HCT116 (cell line): Measurements from ENCODE around the gene R3HCC1L. TPM values are rescaled to one million over a fixed set of nuclear protein-coding genes. Genes with fewer than 3 reads are reported as not detected.

Source experiments
- ATAC-seq: fragments of 200-7000 bp; cut with Tn5 transposase; 2 replicates; pipeline ENCODE4 v1.9.1; 2020; ENCODE audit warnings: mild to moderate bottlenecking, moderate library complexity
- BruUV-seq: library from RNA; stranded (reverse); fragments of 400-500 nt; replicated peaks from 2 replicates; lab custom pipeline; 2021; lab: Mats Ljungman, UMichigan
- CTCF ChIA-PET: fragments of 300-600 bp; sonication (Branson Sonifier 250); formaldehyde crosslinking; loops from one replicate; lab custom pipeline; 2021; ENCODE audit warnings: antibody characterized with exemption; lab: Charles Lee
- POLR2A ChIA-PET: fragments of 300-600, 350-600 bp; sonication (Branson Sonifier 250); formaldehyde crosslinking; loops from one replicate; lab custom pipeline; 2021; ENCODE audit warnings: antibody characterized with exemption; lab: Charles Lee
- RAD21 ChIA-PET, 2 experiments: fragments of 300-600 bp; sonication (Branson Sonifier 250); formaldehyde crosslinking; loops; one replicate each; lab custom pipeline; 2023; ENCODE audit warnings: low total read pairs in 2 of 2; ENCODE audit not compliant: uncharacterized antibody in 2 of 2, unreplicated experiment in 2 of 2, low non-redundant PET in 1 of 2; lab: Charles Lee
- DNase-seq: peaks from one replicate; pipeline ENCODE4 v3.0.0-alpha.2; 2010; ENCODE audit warnings: low read depth, low spot score
- H2AFZ ChIP-seq: fragments of 200-600 bp; shearing (Covaris generic), sonication (generic); 2 replicates; pipeline ENCODE4 v1.6.1; 2017; ENCODE audit warnings: low read depth, mixed run types, mixed read lengths, antibody characterized with exemption, low read length; ENCODE audit not compliant: poor library complexity, severe bottlenecking
- H3K27ac ChIP-seq: 2 replicates; pipeline ENCODE4 v1.5.1; 2012; ENCODE audit warnings: low read depth, low read length
- H3K27me3 ChIP-seq: fragments of 200-600 bp; sonication (generic); 2 replicates; pipeline ENCODE4 v1.6.1; 2016; ENCODE audit warnings: mixed run types, low read length, mixed read lengths; ENCODE audit not compliant: insufficient read depth
- H3K36me3 ChIP-seq, 2 experiments: fragments of 200-500 bp in 1 of 2; fragments of 200-600 bp in 1 of 2; sonication (Bioruptor generic) in 1 of 2; sonication (generic) in 1 of 2; 2 replicates each; pipeline versions ENCODE4 v1.5.1 to v1.6.1; 2014 to 2016; ENCODE audit warnings: low read length in 2 of 2, inconsistent platforms in 1 of 2, mixed read lengths in 1 of 2, mixed run types in 1 of 2; ENCODE audit not compliant: insufficient read depth in 2 of 2, control insufficient read depth in 1 of 2
- H3K4me1 ChIP-seq, 2 experiments: fragments of 200-600 bp in 1 of 2; sonication (generic) in 1 of 2; 2 replicates each; pipeline versions ENCODE4 v1.5.1 to v1.6.1; 2012 to 2017; ENCODE audit warnings: low read length in 2 of 2, inconsistent platforms in 1 of 2, mild to moderate bottlenecking in 1 of 2, mixed read lengths in 1 of 2, mixed run types in 1 of 2, moderate library complexity in 1 of 2; ENCODE audit not compliant: insufficient read depth in 2 of 2, control insufficient read depth in 1 of 2
- H3K4me2 ChIP-seq: fragments of 200-600 bp; sonication (generic); 2 replicates; pipeline ENCODE4 v1.6.1; 2017; ENCODE audit warnings: mixed run types, low read length, mixed read lengths
- H3K4me3 ChIP-seq, 2 experiments: fragments of 200-600 bp in 1 of 2; sonication (generic) in 1 of 2; replicated peaks in 1 of 2; 2 replicates each; pipeline ENCODE4 v1.5.1; 2011 to 2016; ENCODE audit warnings: low read length in 2 of 2, control low read depth in 1 of 2, low read depth in 1 of 2, mild to moderate bottlenecking in 1 of 2, mixed read lengths in 1 of 2, mixed run types in 1 of 2
- H3K79me2 ChIP-seq: fragments of 200-600 bp; sonication (generic); 2 replicates; pipeline ENCODE4 v1.6.1; 2017; ENCODE audit warnings: mild to moderate bottlenecking, mixed run types, low read length, moderate library complexity, mixed read lengths; ENCODE audit not compliant: insufficient read depth
- H3K9ac ChIP-seq: fragments of 200-600 bp; sonication (generic); 2 replicates; pipeline ENCODE4 v1.6.1; 2016; ENCODE audit warnings: low read length, mixed read lengths
- H3K9me2 ChIP-seq: fragments of 200-600 bp; sonication (generic), shearing (Covaris generic); 2 replicates; pipeline ENCODE4 v1.6.1; 2017; ENCODE audit warnings: mixed run types, mild to moderate bottlenecking, moderate library complexity; ENCODE audit not compliant: insufficient read depth
- H3K9me3 ChIP-seq, 2 experiments: fragments of 200-500 bp in 1 of 2; fragments of 200-600 bp in 1 of 2; sonication (Bioruptor generic) in 1 of 2; sonication (generic) in 1 of 2; 2 replicates each; pipeline ENCODE4 v1.6.1; 2014 to 2017; ENCODE audit warnings: low read length in 2 of 2, mixed read lengths in 2 of 2, inconsistent platforms in 1 of 2, low read depth in 1 of 2, mild to moderate bottlenecking in 1 of 2, mixed run types in 1 of 2, moderate library complexity in 1 of 2; ENCODE audit not compliant: control insufficient read depth in 1 of 2, insufficient read depth in 1 of 2
- H4K20me1 ChIP-seq: fragments of 200-600 bp; sonication (generic), shearing (Covaris generic); 2 replicates; pipeline ENCODE4 v1.6.1; 2017; ENCODE audit warnings: mixed run types, mild to moderate bottlenecking, moderate library complexity; ENCODE audit not compliant: insufficient read depth
- CBX3 ChIP-seq: IDR thresholded peaks from 2 replicates; pipeline ENCODE4 v1.6.1; 2012; ENCODE audit warnings: low read depth
- ELF1 ChIP-seq: IDR thresholded peaks from 2 replicates; pipeline ENCODE4 v1.6.1; 2012; ENCODE audit warnings: low read depth, borderline replicate concordance
- EZH2 ChIP-seq: fragments of 200-600 bp; sonication (generic); IDR thresholded peaks from 2 replicates; pipeline ENCODE4 v1.6.1; 2017; ENCODE audit warnings: antibody characterized with exemption, mixed run types
- FOSL1 ChIP-seq: IDR thresholded peaks from 2 replicates; pipeline ENCODE4 v1.6.1; 2012; ENCODE audit warnings: low read depth
- POLR2A ChIP-seq: IDR thresholded peaks from 2 replicates; pipeline ENCODE4 v1.7.0; 2011; ENCODE audit warnings: borderline replicate concordance; ENCODE audit not compliant: insufficient read depth, insufficient read length; ENCODE audit errors: extremely low read depth
- RAD21 ChIP-seq: IDR thresholded peaks from 2 replicates; pipeline ENCODE4 v1.6.1; 2012; ENCODE audit warnings: low read depth, mild to moderate bottlenecking
- SRF ChIP-seq: IDR thresholded peaks from 2 replicates; pipeline ENCODE4 v1.6.1; 2012; ENCODE audit warnings: low read depth
- TCF7L2 ChIP-seq: IDR thresholded peaks from 2 replicates; pipeline ENCODE4 v1.7.0; 2011; ENCODE audit warnings: borderline replicate concordance, inconsistent platforms; ENCODE audit not compliant: insufficient read depth, insufficient read length; ENCODE audit errors: extremely low read depth
- YY1 ChIP-seq: IDR thresholded peaks from 2 replicates; pipeline ENCODE4 v1.6.1; 2011; ENCODE audit warnings: low read length, low read depth, moderate library complexity, mild to moderate bottlenecking; ENCODE audit not compliant: insufficient replicate concordance; ENCODE audit errors: extremely low read depth
- ZNF274 ChIP-seq: fragments of 200-500 bp; sonication (Bioruptor generic); IDR thresholded peaks from 2 replicates; pipeline ENCODE4 v1.6.1; 2014; ENCODE audit warnings: mild to moderate bottlenecking, low read depth, low read length, inconsistent platforms
- intact Hi-C: fragments of 100-400 bp; cut with micrococcal nuclease; formaldehyde crosslinking; loops from 2 replicates; pipeline ENCODE4 v1.10.0; 2022
- total RNA-seq: library from RNA; stranded (reverse); gene quantifications from one replicate; pipeline ENCODE4 v1.2.1, GENCODE V29; 2021; ENCODE audit not compliant: unreplicated experiment
- TF ChIP-seq, protein P1 (sequence below): IDR thresholded peaks from 2 replicates; pipeline ENCODE4 v1.6.1; 2012
- TF ChIP-seq, protein P2 (sequence below): IDR thresholded peaks from 2 replicates; pipeline ENCODE4 v1.6.1; 2012; ENCODE audit warnings: low read depth
- TF ChIP-seq, protein P3 (sequence below): IDR thresholded peaks from 2 replicates; pipeline ENCODE4 v1.6.1; 2012
- TF ChIP-seq, protein P4 (sequence below), 3 experiments: fragments of 200-600 bp in 1 of 3; sonication (generic) in 1 of 3; IDR thresholded peaks in 2 of 3; conservative IDR thresholded peaks in 1 of 3; 2 replicates each; pipeline ENCODE4 v1.5.1; 2012 to 2017; ENCODE audit warnings: low read depth in 2 of 3, low read length in 2 of 3, antibody characterized with exemption in 1 of 3, borderline replicate concordance in 1 of 3, control low read depth in 1 of 3, mild to moderate bottlenecking in 1 of 3, mixed read lengths in 1 of 3, mixed run types in 1 of 3, moderate library complexity in 1 of 3; ENCODE audit not compliant: insufficient read depth in 1 of 3

Gene R3HCC1L
- total RNA-seq, 1 experiment from 2014 or later, result 9.3 TPM

DNA sequence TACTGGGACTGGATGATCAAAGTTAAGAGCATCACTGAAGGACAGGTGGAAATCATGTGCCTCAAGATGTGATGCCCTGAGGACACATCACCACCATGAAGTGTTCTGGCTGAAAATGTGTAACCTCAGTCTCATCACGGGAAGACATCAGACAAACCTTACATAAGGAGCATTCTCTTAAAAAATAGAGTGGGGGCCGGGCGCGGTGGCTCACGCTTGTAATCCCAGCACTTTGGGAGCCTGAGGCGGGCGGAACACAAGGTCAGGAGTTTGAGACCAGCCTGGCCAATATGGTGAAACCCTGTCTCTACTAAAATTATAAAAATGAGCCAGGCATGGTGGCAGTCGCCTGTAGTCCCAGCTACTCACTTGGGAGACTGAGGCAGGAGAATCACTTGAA lies 67.9 kb downstream of the R3HCC1L start:
- no peak overlapping the region for H3K27ac ChIP-seq
- no peaks in the 10 kb centered on the region for H3K4me1 ChIP-seq
- no peak overlapping the region for H3K4me2 ChIP-seq
- TF ChIP-seq, protein P1, sequence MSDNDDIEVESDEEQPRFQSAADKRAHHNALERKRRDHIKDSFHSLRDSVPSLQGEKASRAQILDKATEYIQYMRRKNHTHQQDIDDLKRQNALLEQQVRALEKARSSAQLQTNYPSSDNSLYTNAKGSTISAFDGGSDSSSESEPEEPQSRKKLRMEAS, result no peak
- no peak for TF ChIP-seq CBX3
- TF ChIP-seq EZH2, result no peak
- TF ChIP-seq RAD21, result no peak
- TF ChIP-seq TCF7L2, result no peak
- TF ChIP-seq YY1, result no peak
- TF ChIP-seq, protein P2, sequence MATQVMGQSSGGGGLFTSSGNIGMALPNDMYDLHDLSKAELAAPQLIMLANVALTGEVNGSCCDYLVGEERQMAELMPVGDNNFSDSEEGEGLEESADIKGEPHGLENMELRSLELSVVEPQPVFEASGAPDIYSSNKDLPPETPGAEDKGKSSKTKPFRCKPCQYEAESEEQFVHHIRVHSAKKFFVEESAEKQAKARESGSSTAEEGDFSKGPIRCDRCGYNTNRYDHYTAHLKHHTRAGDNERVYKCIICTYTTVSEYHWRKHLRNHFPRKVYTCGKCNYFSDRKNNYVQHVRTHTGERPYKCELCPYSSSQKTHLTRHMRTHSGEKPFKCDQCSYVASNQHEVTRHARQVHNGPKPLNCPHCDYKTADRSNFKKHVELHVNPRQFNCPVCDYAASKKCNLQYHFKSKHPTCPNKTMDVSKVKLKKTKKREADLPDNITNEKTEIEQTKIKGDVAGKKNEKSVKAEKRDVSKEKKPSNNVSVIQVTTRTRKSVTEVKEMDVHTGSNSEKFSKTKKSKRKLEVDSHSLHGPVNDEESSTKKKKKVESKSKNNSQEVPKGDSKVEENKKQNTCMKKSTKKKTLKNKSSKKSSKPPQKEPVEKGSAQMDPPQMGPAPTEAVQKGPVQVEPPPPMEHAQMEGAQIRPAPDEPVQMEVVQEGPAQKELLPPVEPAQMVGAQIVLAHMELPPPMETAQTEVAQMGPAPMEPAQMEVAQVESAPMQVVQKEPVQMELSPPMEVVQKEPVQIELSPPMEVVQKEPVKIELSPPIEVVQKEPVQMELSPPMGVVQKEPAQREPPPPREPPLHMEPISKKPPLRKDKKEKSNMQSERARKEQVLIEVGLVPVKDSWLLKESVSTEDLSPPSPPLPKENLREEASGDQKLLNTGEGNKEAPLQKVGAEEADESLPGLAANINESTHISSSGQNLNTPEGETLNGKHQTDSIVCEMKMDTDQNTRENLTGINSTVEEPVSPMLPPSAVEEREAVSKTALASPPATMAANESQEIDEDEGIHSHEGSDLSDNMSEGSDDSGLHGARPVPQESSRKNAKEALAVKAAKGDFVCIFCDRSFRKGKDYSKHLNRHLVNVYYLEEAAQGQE, result no peak
- TF ChIP-seq FOSL1, result no peak
- TF ChIP-seq ZNF274, result no peak
- TF ChIP-seq SRF, result no peak
- TF ChIP-seq, protein P3, sequence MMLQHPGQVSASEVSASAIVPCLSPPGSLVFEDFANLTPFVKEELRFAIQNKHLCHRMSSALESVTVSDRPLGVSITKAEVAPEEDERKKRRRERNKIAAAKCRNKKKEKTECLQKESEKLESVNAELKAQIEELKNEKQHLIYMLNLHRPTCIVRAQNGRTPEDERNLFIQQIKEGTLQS, result no peak
- no peak for TF ChIP-seq ELF1
- TF ChIP-seq, protein P4, sequence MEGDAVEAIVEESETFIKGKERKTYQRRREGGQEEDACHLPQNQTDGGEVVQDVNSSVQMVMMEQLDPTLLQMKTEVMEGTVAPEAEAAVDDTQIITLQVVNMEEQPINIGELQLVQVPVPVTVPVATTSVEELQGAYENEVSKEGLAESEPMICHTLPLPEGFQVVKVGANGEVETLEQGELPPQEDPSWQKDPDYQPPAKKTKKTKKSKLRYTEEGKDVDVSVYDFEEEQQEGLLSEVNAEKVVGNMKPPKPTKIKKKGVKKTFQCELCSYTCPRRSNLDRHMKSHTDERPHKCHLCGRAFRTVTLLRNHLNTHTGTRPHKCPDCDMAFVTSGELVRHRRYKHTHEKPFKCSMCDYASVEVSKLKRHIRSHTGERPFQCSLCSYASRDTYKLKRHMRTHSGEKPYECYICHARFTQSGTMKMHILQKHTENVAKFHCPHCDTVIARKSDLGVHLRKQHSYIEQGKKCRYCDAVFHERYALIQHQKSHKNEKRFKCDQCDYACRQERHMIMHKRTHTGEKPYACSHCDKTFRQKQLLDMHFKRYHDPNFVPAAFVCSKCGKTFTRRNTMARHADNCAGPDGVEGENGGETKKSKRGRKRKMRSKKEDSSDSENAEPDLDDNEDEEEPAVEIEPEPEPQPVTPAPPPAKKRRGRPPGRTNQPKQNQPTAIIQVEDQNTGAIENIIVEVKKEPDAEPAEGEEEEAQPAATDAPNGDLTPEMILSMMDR (IDR thresholded peaks at IDR 0.05 in 2 of 3, conservative IDR thresholded peaks at IDR 0.05 in 1 of 3; ENCODE audit: borderline replicate concordance in 1 of 3, insufficient read depth in 1 of 3, low read depth in 2 of 3, low read length in 2 of 3), result no peak
- TF ChIP-seq POLR2A, result no peak
- H3K27me3 ChIP-seq, result no peaks in the 10 kb centered on the region
- intact Hi-C loops, result no loop called here
- DNase-seq (no peak), ATAC-seq (no peak)
- ChIA-PET POLR2A (no interaction called here), CTCF (no interaction called here), RAD21 (no interaction called here)
- no peak overlapping the region for H3K4me3 ChIP-seq
- H2AFZ ChIP-seq, result no peak overlapping the region
- H3K79me2 ChIP-seq, result 0 out of 2 replicates have a peak, but pooled peaks cover 2% of the 10 kb centered on the region
- no peaks in the 10 kb centered on the region for H3K9me3 ChIP-seq
- no peaks in the 10 kb centered on the region for H3K36me3 ChIP-seq
- H3K9ac ChIP-seq, result no peak overlapping the region
- H3K9me2 ChIP-seq, result no peaks in the 10 kb centered on the region
- H4K20me1 ChIP-seq, result no peaks in the 10 kb centered on the region
- no TSS peak for BruUV-seq
